ENCODE measurements around the gene MPL. TPM values are rescaled to one million over a fixed set of nuclear protein-coding genes. Genes with fewer than 3 reads are reported as not detected.

The MPL gene
- total and polyA plus RNA-seq, 2 of the 8 experiments (the other 6 are each of a cell fraction or from before 2014, with no cell fraction given), result 0.08 TPM; not detected in 1

GRCh38 chr1:43288058-43288784 lies 49.4 kb upstream of the MPL start:
- POLR2A ChIA-PET (ENCODE audit: partially characterized antibody), result interaction anchor here (5.0 kb wide), 1 partner anchor 70 kb away, joined by 19 read pairs; the partner anchor contains the start of gene CDC20
- no peaks in the 10 kb centered on the region; the same call in none of the 2 replicates for H3K79me1 ChIP-seq (ENCODE audit: low read depth, low read length)
- no peak overlapping the region for H3K14ac ChIP-seq (ENCODE audit: insufficient read length)
- H2BK15ac ChIP-seq (ENCODE audit: low read length), result no peak overlapping the region
- no peak overlapping the region for H2AFZ ChIP-seq (ENCODE audit: low read length)
- TF ChIP-seq SIN3A (conservative IDR thresholded peaks at IDR 0.05 in 1 of 2, IDR thresholded peaks at IDR 0.05 in 1 of 2; ENCODE audit: low read depth in 1 of 2, low read length in 2 of 2), result no peak
- TF ChIP-seq SP1 (IDR thresholded peaks at IDR 0.05; ENCODE audit: low read depth, low read length), result no peak
- TF ChIP-seq EP300 (IDR thresholded peaks at IDR 0.05; ENCODE audit: borderline replicate concordance in 1 of 2, low read depth in 2 of 2, low read length in 2 of 2), result no peak
- no peak for TF ChIP-seq RBBP5 (IDR thresholded peaks at IDR 0.05; ENCODE audit: borderline replicate concordance, low read depth, low read length)
- no peak for TF ChIP-seq CBX8 (IDR thresholded peaks at IDR 0.05; ENCODE audit: borderline replicate concordance, low read depth, low read length)
- no peak for TF ChIP-seq SP2 (IDR thresholded peaks at IDR 0.05; ENCODE audit: low read length)
- TF ChIP-seq JUN (IDR thresholded peaks at IDR 0.05; ENCODE audit: low read depth, low read length), result no peak
- H4K5ac ChIP-seq (ENCODE audit: insufficient read length, low read depth, low read length), result no peak overlapping the region
- no peak for FAIRE-seq
- no peak overlapping the region for H2BK120ac ChIP-seq (replicated peaks; ENCODE audit: low read depth, low read length)
- H4K8ac ChIP-seq (ENCODE audit: extremely low read depth, insufficient read depth, low read length), result no peak overlapping the region
- H3K36me3 ChIP-seq (ENCODE audit: control insufficient read depth in 2 of 4, insufficient read depth in 4 of 4, low read length in 3 of 4), result no peaks in the 10 kb centered on the region
- H3K9me3 ChIP-seq (ENCODE audit: insufficient read depth in 2 of 2, low read depth in 1 of 2, low read length in 1 of 2), result no peaks in the 10 kb centered on the region
- H3K79me2 ChIP-seq (ENCODE audit: control insufficient read depth in 1 of 2, insufficient read depth in 2 of 2, low read length in 2 of 2), result no peaks in the 10 kb centered on the region
- H4K91ac ChIP-seq (replicated peaks; ENCODE audit: insufficient read length, low read length), result no peak overlapping the region
- H2BK20ac ChIP-seq (ENCODE audit: low read length), result no peak overlapping the region
- no peak overlapping the region for H2BK12ac ChIP-seq (ENCODE audit: low read depth, low read length)
- no peak overlapping the region for H3K4ac ChIP-seq (replicated peaks; ENCODE audit: insufficient read length, low read depth, low read length)
- CTCF ChIA-PET (ENCODE audit: partially characterized antibody), result interaction anchor here (0.7 to 1.8 kb wide), 8 partner anchors 15 to 166 kb away, joined by 3 to 7 read pairs (median 3); partner anchors contain the start of gene TMEM125
- H4K20me1 ChIP-seq (replicated peaks in 1 of 2; ENCODE audit: control insufficient read depth in 1 of 2, insufficient read depth in 2 of 2, low read length in 2 of 2), result no peaks in the 10 kb centered on the region
- DNase-seq (ENCODE audit: low read depth in 1 of 2, low spot score in 2 of 2), result no peak
- no peak overlapping the region for H3K27ac ChIP-seq (ENCODE audit: low read depth, low read length)
- no peak overlapping the region for H2BK5ac ChIP-seq (ENCODE audit: low read depth, low read length)
- peaks cover 3% of the 10 kb centered on the region; the same call in 1 of the 2 replicates for H3K23me2 ChIP-seq (ENCODE audit: low read depth, low read length)
- H3K4me3 ChIP-seq (ENCODE audit: extremely low read depth in 1 of 4, insufficient read depth in 2 of 4, low read depth in 3 of 4, low read length in 4 of 4), result no peak overlapping the region
- 89% methylated on average over 9 of the region's 9 CpGs; no CpG with 5 or more reads in 1 of the 2 experiments for WGBS, 2 experiments (ENCODE audit: extremely low coverage in 1 of 2, insufficient coverage in 1 of 2, insufficient read length in 1 of 2, insufficient replicate concordance in 2 of 2, low coverage in 1 of 2, low lambda C conversion rate in 2 of 2, missing lambda C conversion rate in 1 of 2)
- no peak overlapping the region for H3K4me2 ChIP-seq (ENCODE audit: insufficient read depth in 1 of 2, low read depth in 2 of 2, low read length in 2 of 2)
- no peak overlapping the region for H3K23ac ChIP-seq (ENCODE audit: insufficient read length)
- no peak overlapping the region for H3K9ac ChIP-seq (replicated peaks in 1 of 4; ENCODE audit: extremely low read depth in 1 of 4, low read depth in 3 of 4, low read length in 3 of 4)
- H3K18ac ChIP-seq (ENCODE audit: extremely low read depth, low read length), result no peak overlapping the region
- H3K4me1 ChIP-seq (replicated peaks in 1 of 4; ENCODE audit: control insufficient read depth in 3 of 4, insufficient read depth in 4 of 4, low read length in 3 of 4), result peaks cover 0 to 15% (median 12%) of the 10 kb centered on the region in 4 experiments; a peak in 6 of 7 replicates
- H2AK5ac ChIP-seq (ENCODE audit: low read depth, low read length), result no peak overlapping the region
- no peak overlapping the region for H3K56ac ChIP-seq (replicated peaks; ENCODE audit: insufficient read length, low read depth, low read length)
- H3K27me3 ChIP-seq (replicated peaks in 1 of 4; ENCODE audit: control insufficient read depth in 3 of 4, extremely low read depth in 1 of 4, insufficient read depth in 3 of 4, low read length in 3 of 4), result no peaks in the 10 kb centered on the region; a peak in 1 of 7 replicates
